ENCODE data around the gene TKFC.

TKFC gene

DNA sequence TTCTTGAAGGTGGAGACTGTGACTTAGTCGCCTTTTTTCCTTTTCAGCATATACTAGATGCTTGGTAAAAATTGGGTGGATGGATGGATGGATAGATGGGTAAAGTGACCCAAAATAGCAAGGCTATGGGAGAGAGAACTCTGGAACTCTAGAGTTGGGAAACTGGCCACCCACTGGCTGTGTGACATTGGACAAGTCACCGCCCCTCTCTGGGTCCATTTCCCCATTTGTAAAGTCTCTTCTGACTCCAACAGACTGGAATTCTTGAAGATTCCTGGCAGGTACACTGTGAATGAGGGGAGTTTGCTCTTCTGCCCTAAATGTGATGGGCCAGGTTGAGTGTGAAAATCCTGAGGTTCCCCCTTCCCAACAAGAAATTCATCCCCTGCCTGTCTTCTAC, 8.0 kb downstream of the TKFC start:
- no peak for TF ChIP-seq EZH2phosphoT487 (IDR thresholded peaks at IDR 0.05; ENCODE audit: borderline replicate concordance)
- TF ChIP-seq, protein P1, sequence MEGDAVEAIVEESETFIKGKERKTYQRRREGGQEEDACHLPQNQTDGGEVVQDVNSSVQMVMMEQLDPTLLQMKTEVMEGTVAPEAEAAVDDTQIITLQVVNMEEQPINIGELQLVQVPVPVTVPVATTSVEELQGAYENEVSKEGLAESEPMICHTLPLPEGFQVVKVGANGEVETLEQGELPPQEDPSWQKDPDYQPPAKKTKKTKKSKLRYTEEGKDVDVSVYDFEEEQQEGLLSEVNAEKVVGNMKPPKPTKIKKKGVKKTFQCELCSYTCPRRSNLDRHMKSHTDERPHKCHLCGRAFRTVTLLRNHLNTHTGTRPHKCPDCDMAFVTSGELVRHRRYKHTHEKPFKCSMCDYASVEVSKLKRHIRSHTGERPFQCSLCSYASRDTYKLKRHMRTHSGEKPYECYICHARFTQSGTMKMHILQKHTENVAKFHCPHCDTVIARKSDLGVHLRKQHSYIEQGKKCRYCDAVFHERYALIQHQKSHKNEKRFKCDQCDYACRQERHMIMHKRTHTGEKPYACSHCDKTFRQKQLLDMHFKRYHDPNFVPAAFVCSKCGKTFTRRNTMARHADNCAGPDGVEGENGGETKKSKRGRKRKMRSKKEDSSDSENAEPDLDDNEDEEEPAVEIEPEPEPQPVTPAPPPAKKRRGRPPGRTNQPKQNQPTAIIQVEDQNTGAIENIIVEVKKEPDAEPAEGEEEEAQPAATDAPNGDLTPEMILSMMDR (conservative IDR thresholded peaks at IDR 0.05; ENCODE audit: low read length), result no peak
- H3K4me2 ChIP-seq (ENCODE audit: low read depth, low read length, poor library complexity, severe bottlenecking), result no peak overlapping the region
- H3K9me3 ChIP-seq (ENCODE audit: insufficient read depth, low read depth, low read length), result no peaks in the 10 kb centered on the region
- no peaks in the 10 kb centered on the region for H3F3A ChIP-seq (ENCODE audit: low read depth)
- no peaks in the 10 kb centered on the region for H4K20me1 ChIP-seq (ENCODE audit: insufficient read depth, low read length, poor library complexity, severe bottlenecking)
- peaks cover 8% of the 10 kb centered on the region for H3K4me1 ChIP-seq (ENCODE audit: insufficient read depth, low read length, poor library complexity, severe bottlenecking)
- H3K4me3 ChIP-seq (ENCODE audit: low read length, poor library complexity, severe bottlenecking), result no peak overlapping the region
- H3K9me2 ChIP-seq (replicated peaks; ENCODE audit: low read depth, low read length), result no peaks in the 10 kb centered on the region
- no peak overlapping the region for H3K9ac ChIP-seq (ENCODE audit: low read depth, low read length, poor library complexity, severe bottlenecking)
- no peaks in the 10 kb centered on the region for H3K79me2 ChIP-seq (ENCODE audit: insufficient read depth, low read length)
- H3K27me3 ChIP-seq (ENCODE audit: insufficient read depth, low read length, poor library complexity, severe bottlenecking), result no peaks in the 10 kb centered on the region
- H3K36me3 ChIP-seq (ENCODE audit: insufficient read depth, low read length), result no peaks in the 10 kb centered on the region
- no peak overlapping the region for H2AFZ ChIP-seq (ENCODE audit: low read length)

GRCh38 chr11:61341706-61342105, 8.7 kb downstream of the TKFC start:
- H3K36me3 ChIP-seq (ENCODE audit: insufficient read depth, low read length), result no peaks in the 10 kb centered on the region
- no peaks in the 10 kb centered on the region for H4K20me1 ChIP-seq (ENCODE audit: insufficient read depth, low read length, poor library complexity, severe bottlenecking)
- TF ChIP-seq EZH2phosphoT487 (IDR thresholded peaks at IDR 0.05; ENCODE audit: borderline replicate concordance), result no peak
- TF ChIP-seq, protein P1 (conservative IDR thresholded peaks at IDR 0.05; ENCODE audit: low read length), result no peak
- H3K4me1 ChIP-seq (ENCODE audit: insufficient read depth, low read length, poor library complexity, severe bottlenecking), result peaks cover 10% of the 10 kb centered on the region
- H3K9me2 ChIP-seq (replicated peaks; ENCODE audit: low read depth, low read length), result no peaks in the 10 kb centered on the region
- no peaks in the 10 kb centered on the region for H3K79me2 ChIP-seq (ENCODE audit: insufficient read depth, low read length)
- H2AFZ ChIP-seq (ENCODE audit: low read length), result no peak overlapping the region
- no peaks in the 10 kb centered on the region for H3F3A ChIP-seq (ENCODE audit: low read depth)
- no peak overlapping the region for H3K9ac ChIP-seq (ENCODE audit: low read depth, low read length, poor library complexity, severe bottlenecking)
- no peak overlapping the region for H3K4me3 ChIP-seq (ENCODE audit: low read length, poor library complexity, severe bottlenecking)
- no peaks in the 10 kb centered on the region for H3K9me3 ChIP-seq (ENCODE audit: insufficient read depth, low read depth, low read length)
- no peak overlapping the region for H3K4me2 ChIP-seq (ENCODE audit: low read depth, low read length, poor library complexity, severe bottlenecking)
- no peaks in the 10 kb centered on the region for H3K27me3 ChIP-seq (ENCODE audit: insufficient read depth, low read length, poor library complexity, severe bottlenecking)

- Histone ChIP-seq H4K20me1 (ENCODE audit: insufficient read depth, low read length, poor library complexity, severe bottlenecking) (no peaks in the 10 kb centered on the region), H3K4me1 (ENCODE audit: insufficient read depth, low read length, poor library complexity, severe bottlenecking) (peaks cover 11% of the 10 kb centered on the region), H3K9me3 (ENCODE audit: insufficient read depth, low read depth, low read length) (no peaks in the 10 kb centered on the region), H3K27me3 (ENCODE audit: insufficient read depth, low read length, poor library complexity, severe bottlenecking) (no peaks in the 10 kb centered on the region), H3K9ac (ENCODE audit: low read depth, low read length, poor library complexity, severe bottlenecking) (no peak overlapping the region), H2AFZ (ENCODE audit: low read length) (no peak overlapping the region), H3K4me3 (ENCODE audit: low read length, poor library complexity, severe bottlenecking) (no peak overlapping the region), H3K36me3 (ENCODE audit: insufficient read depth, low read length) (no peaks in the 10 kb centered on the region), H3K79me2 (ENCODE audit: insufficient read depth, low read length) (no peaks in the 10 kb centered on the region), H3F3A (ENCODE audit: low read depth) (no peaks in the 10 kb centered on the region), H3K9me2 (replicated peaks; ENCODE audit: low read depth, low read length) (no peaks in the 10 kb centered on the region), H3K4me2 (ENCODE audit: low read depth, low read length, poor library complexity, severe bottlenecking) (no peak overlapping the region)
- TF ChIP-seq EZH2phosphoT487 (IDR thresholded peaks at IDR 0.05; ENCODE audit: borderline replicate concordance), result no peak
- TF ChIP-seq, protein P1 (conservative IDR thresholded peaks at IDR 0.05; ENCODE audit: low read length), result no peak
Observed at GRCh38 chr11:61342207-61342803, 9.3 kb downstream of the TKFC start.

All from Loucy (cell line).